Liver (tissue), 10 donors: ENCODE measurements around the gene SNCG. TPM values are rescaled to one million over a fixed set of nuclear protein-coding genes. Genes with fewer than 3 reads are reported as not detected.
"Not testable (repeated sequence)": the region's sequence is repeated elsewhere in the genome, so short reads cannot be mapped to it uniquely, and the experiment has no call there.

Experiments
- DNase-seq: peaks from one replicate; pipeline ENCODE4 v3.0.0-alpha.2; 2017; ENCODE audit warnings: low spot score
- H3K27ac ChIP-seq, 2 donors: one replicate each; pipeline ENCODE4 v1.7.0; 2013; ENCODE audit warnings: inconsistent platforms in 2 of 2, low read length in 2 of 2, control low read depth in 1 of 2, low read depth in 1 of 2, mild to moderate bottlenecking in 1 of 2
- H3K27me3 ChIP-seq, 4 donors: one replicate each; pipeline versions ENCODE4 v1.6.1 to v1.7.0; 2013; ENCODE audit warnings: low read length in 3 of 4, inconsistent platforms in 1 of 4, mild to moderate bottlenecking in 1 of 4, moderate library complexity in 1 of 4; ENCODE audit not compliant: control insufficient read depth in 4 of 4, insufficient read depth in 4 of 4
- H3K36me3 ChIP-seq, 4 donors: one replicate each; pipeline versions ENCODE4 v1.6.1 to v1.7.0; 2013; ENCODE audit warnings: low read length in 3 of 4, mild to moderate bottlenecking in 3 of 4, low read depth in 1 of 4, moderate library complexity in 1 of 4; ENCODE audit not compliant: control insufficient read depth in 4 of 4, insufficient read depth in 3 of 4
- H3K4me1 ChIP-seq, 4 donors: one replicate each; pipeline versions ENCODE4 v1.6.1 to v1.7.0; 2013; ENCODE audit warnings: low read length in 3 of 4, mild to moderate bottlenecking in 3 of 4, moderate library complexity in 1 of 4; ENCODE audit not compliant: control insufficient read depth in 4 of 4, insufficient read depth in 4 of 4
- H3K4me3 ChIP-seq, 3 donors: one replicate each; pipeline versions ENCODE4 v1.6.1 to v1.7.0; 2013; ENCODE audit warnings: low read length in 3 of 3, control low read depth in 1 of 3, low read depth in 1 of 3, mild to moderate bottlenecking in 1 of 3
- H3K9ac ChIP-seq, 2 donors: one replicate each; pipeline ENCODE4 v1.7.0; 2013; ENCODE audit warnings: low read length in 2 of 2, mild to moderate bottlenecking in 2 of 2, moderate library complexity in 2 of 2, control low read depth in 1 of 2, low read depth in 1 of 2
- H3K9me3 ChIP-seq, 4 donors: one replicate each; pipeline versions ENCODE4 v1.6.1 to v1.7.0; 2013; ENCODE audit warnings: low read length in 3 of 4; ENCODE audit not compliant: control insufficient read depth in 4 of 4
- WGBS: extraction: QIAGEN DNeasy Blood & Tissue Kit; methylation state at CpG from one replicate; pipeline ENCODE4 v1.1.7; 2013; 5-methylcytosine and 5-hydroxymethylcytosine counted together
- polyA plus RNA-seq, 2 donors: library from polyadenylated mRNA; stranded (reverse) in 1 of 2; unstranded in 1 of 2; fragments of 200-250 nt in 1 of 2; fragments of >200 nt in 1 of 2; fragmentation: Nextera tagmentation in 1 of 2; extraction: Ambion mirVana in 1 of 2; gene quantifications; one replicate each; pipeline versions ENCODE4 v1.2.1 to v1.2.3, GENCODE V29; 2013 to 2015
- small RNA-seq: library from RNA; depleted of rRNA; stranded (forward); fragments of <200 nt; gene quantifications from one replicate; pipeline ENCODE3, GENCODE V24; 2014
- total RNA-seq, 2 donors: library from RNA; depleted of rRNA; stranded (reverse); fragments of >200 nt; gene quantifications; one replicate each; pipeline ENCODE4 v1.2.3, GENCODE V29; 2014
- donor health status: healthy.
- donor health status: healthy.
- donor health status: healthy.
- donor health status: healthy.
- donor health status: healthy.

The SNCG gene
- total and polyA plus RNA-seq, 4 donors: 0.84 to 2.6 (median 1.7) TPM

DNA sequence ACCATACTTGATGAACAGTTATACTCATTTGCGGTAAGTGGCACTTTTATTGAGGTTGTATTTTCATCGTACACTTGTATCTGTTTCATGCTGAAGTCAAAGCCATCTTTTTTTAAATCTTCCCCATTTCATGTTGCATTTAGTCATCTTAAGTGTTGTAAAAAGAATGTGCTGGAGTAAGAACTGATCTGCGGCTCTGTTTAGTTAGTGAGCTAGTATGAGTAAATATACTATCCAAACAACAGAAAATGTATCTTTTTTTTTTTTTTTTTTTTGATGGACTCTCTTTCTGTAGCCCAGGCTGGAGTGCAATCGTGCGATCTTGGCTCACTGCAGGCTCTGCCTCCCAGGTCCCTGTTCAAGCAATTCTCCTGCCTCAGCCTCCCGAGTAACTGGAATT is 49.3 kb downstream of the SNCG start:
- H3K4me1 ChIP-seq, DNase-seq, H3K27me3 ChIP-seq, H3K27ac ChIP-seq, H3K9ac ChIP-seq, H3K4me3 ChIP-seq, H3K9me3 ChIP-seq, H3K36me3 ChIP-seq: not testable (repeated sequence)
- WGBS: 84% methylated on average over 6 of the region's 6 CpGs

- not testable (repeated sequence) for DNase-seq, H3K9me3 ChIP-seq, H3K27me3 ChIP-seq, H3K36me3 ChIP-seq, H3K4me3 ChIP-seq, H3K27ac ChIP-seq, H3K4me1 ChIP-seq, H3K9ac ChIP-seq
- WGBS: 90% methylated on average over 7 of the region's 7 CpGs
Measured at GRCh38 chr10:87008303-87008702, 49.9 kb downstream of the SNCG start.

- DNase-seq: not testable (repeated sequence)
Measured at GRCh38 chr10:87009134-87009696, 50.8 kb downstream of the SNCG start.

More at GRCh38 chr10:87009134-87009696, 50.8 kb downstream of the SNCG start:
- H3K4me3 ChIP-seq, H3K36me3 ChIP-seq, H3K9ac ChIP-seq, H3K27ac ChIP-seq, H3K4me1 ChIP-seq, H3K27me3 ChIP-seq, H3K9me3 ChIP-seq: not testable (repeated sequence)
- 95% methylated on average over 18 of the region's 18 CpGs for WGBS

Small RNA genes within 50 kb of the gene (small RNA-seq; reads per million reads assigned to genes)
- gene BMS1P3: not detected

Other genes starting within 250 kb of the SNCG start
- gene BMPR1A, start 202.0 kb upstream of the SNCG start, total RNA-seq: 10 to 100 TPM; 12.1 to 16.0 TPM
- 1 to 10 TPM; 2.2 to 5.7 TPM for gene BMPR1A, start 202.0 kb upstream of the SNCG start, polyA plus RNA-seq
- 10 to 100 TPM; 11.0 to 12.1 TPM for gene MMRN2, start 984 bp upstream of the SNCG start, total RNA-seq
- 1 to 10 TPM; 1.7 to 6.2 TPM for gene MMRN2, start 984 bp upstream of the SNCG start, polyA plus RNA-seq
- gene ADIRF, start 9.9 kb downstream of the SNCG start, total RNA-seq: 10 to 100 TPM in 1 of 2 donors, under 1 TPM in 1; 0.61 to 17.1 TPM
- 10 to 100 TPM; 54.5 to 96.3 TPM for gene ADIRF, start 9.9 kb downstream of the SNCG start, polyA plus RNA-seq
- gene FAM25A, start 61.7 kb downstream of the SNCG start, total RNA-seq: not detected
- not detected for gene FAM25A, start 61.7 kb downstream of the SNCG start, polyA plus RNA-seq
- gene GLUD1, start 136.2 kb downstream of the SNCG start, total RNA-seq: 100 to 1,000 TPM; 434 to 601 TPM
- 100 to 1,000 TPM; 335 to 400 TPM for gene GLUD1, start 136.2 kb downstream of the SNCG start, polyA plus RNA-seq
- 10 to 100 TPM; 11.7 to 39.5 TPM for gene SHLD2, start 136.6 kb downstream of the SNCG start, total RNA-seq
- gene SHLD2, start 136.6 kb downstream of the SNCG start, polyA plus RNA-seq: 10 to 100 TPM; 17.4 to 32.3 TPM